Stimulated activated CD8-positive, alpha-beta memory T cell treated with anti-CD3 and anti-CD28 coated beads, Interleukin-7, amount 100 ng/mL, for 24 hours (primary cell): ENCODE data around the gene LIPN.

Experiments used
- DNase-seq: peaks from one replicate; pipeline ENCODE4 v3.0.0-alpha.2; 2020; ENCODE audit warnings: low read depth

Gene LIPN

DNA sequence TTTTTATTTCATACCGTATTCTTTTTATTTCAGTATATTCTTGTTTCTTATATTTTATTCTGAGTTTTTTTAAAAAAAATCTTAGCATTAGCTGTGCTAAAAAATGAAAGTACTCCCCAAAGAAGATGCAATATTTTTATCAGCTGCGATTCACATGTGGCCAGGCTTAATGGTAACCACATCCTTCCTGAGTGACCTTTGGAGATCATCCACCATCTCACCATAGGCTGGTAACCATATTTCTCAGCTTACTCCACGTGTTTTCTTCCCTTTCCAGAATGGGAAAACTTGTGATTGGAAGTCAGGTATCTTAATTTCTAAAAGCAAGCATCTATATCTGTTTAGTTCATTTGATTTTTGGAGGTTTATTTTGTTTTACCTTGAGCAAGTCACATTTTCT is 23.9 kb downstream of the LIPN start:
- no peak for DNase-seq

DNA sequence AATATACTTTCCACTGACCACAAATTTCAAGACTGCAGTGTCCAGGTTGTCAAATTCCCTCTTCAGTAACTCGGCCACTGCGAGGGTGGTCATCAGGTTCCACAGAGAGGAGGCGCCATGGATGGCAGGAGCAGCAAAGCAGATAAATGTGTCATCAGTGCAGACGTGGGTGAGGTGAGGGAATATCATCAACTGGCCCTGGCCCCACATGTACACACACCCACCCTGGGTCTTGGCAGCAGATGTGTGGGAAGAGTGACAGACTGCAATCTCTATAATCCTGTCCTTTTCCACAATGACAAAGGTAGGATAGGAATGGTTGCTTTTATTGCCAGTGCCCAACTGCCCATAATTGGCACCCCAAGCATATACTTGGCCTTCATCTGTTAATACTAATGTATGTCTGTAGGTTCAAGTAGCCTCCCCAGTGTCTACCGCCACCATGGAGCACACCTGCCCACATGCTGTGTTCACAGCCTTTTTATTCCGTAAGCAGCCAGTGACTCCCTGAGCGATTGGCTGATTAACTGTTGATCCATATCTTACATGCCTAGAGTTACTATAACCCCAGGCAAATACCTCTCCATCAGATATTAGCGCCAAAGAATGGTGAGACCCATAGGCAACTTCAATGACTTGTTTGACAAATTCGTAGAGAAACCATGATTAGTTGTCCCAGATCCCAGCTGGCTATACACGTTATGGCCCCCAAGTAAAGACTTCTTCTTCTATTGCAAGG is 26.4 kb downstream of the LIPN start:
- DNase-seq: no peak

DNA sequence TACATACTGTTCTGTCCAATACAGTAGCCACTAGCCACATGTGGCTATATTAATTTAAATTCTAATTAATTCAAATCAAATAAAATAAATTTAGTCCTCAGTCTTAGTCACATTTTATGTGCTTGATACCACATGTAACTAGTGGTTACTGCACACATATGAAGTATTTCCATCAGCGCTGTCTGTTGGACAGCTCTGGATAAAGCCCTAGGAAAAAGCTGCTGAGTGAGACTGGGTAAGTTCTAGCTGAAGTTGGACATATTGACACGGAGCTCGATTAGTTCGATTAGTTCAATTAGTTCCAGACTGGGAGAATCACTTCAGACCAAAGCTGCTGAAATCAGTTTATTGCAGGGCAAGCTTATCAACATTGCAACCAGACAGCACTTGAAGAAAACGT is 27.6 kb downstream of the LIPN start:
- no peak for DNase-seq

DNA sequence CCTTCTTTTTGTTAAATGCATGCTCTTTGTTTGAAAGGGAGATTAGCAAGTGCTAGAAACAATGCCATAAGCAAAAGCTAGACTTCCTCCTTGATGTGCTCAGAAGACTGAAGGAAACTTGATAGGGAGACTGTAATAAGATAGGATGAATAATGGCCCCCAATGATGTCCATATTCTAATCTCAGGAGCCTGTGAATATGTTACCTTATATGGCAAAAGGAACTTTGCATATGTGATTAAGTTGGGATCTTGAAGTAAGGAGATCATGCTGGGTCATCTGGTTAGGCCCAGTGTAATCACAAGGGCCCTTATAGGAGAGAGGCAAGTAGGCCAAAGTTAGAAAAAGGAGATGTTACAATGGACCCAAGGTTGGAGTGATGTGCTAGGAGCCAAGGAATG is 29.1 kb downstream of the LIPN start:
- DNase-seq: no peak

DNA sequence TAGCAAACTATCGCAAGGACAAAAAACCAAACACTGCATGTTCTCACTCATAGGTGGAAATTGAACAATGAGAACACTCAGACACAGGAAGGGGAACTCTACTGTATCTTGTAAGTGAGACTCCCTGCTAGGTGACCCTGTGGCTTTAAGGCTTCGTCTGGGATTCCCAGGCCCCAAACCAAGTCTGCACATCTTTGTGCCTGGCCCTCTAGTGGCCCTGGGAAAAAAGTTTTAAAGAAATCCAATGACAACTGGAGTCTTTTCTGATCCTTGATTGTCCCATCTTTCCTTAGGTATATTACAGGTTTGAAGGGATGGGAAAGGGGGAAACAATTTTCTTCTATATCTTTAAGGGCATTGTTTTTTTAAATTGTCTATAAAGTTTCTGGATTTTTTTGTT is 32.1 kb downstream of the LIPN start:
- DNase-seq: no peak

DNA sequence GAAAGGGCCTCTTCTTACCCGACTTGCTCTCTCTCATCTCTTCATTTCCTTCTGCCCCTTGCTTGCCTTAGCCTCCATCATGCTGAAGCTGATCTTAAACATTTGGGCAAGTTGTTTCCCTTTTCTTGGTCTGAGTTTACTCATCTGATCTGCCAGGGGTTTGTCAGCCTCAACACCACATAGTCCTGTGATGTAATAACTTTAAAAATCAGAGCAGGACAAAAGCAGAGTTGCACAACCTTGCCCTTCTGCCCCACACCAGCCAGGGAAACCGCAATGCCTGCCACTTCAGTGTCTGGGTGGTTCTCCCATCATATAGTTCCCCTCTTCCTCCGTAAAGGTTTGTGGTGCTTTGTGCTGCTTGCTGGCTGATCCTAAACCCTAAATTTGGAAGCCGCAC is 32.8 kb downstream of the LIPN start:
- no peak for DNase-seq

DNA sequence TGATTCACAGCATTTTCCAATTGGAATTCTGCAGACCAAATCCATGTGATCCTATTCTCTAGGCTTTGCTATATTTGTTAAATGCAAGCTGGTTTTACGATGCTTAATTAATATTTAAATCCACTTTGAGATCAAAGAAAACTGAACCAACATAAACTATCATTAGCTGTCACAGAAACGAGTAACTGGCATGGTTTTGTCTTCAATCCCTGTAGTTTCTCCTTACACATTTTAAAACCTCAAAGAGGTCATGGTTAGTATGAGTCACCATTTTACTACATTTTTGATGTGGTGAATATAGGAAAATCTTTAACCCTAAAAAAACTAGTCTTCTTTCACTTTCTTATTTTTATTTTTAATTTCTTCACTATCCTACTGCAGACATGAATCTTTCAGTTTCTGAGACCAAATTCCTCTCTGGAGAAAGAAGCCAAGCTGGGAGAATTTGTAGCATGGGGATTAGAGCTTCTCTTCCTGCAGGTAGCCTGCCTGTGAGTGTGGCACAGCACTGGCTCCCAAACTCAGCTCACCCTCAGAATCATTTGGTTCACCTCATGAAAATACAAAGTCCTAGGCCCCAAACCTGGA is 34.0 kb downstream of the LIPN start:
- DNase-seq: no peak

DNA sequence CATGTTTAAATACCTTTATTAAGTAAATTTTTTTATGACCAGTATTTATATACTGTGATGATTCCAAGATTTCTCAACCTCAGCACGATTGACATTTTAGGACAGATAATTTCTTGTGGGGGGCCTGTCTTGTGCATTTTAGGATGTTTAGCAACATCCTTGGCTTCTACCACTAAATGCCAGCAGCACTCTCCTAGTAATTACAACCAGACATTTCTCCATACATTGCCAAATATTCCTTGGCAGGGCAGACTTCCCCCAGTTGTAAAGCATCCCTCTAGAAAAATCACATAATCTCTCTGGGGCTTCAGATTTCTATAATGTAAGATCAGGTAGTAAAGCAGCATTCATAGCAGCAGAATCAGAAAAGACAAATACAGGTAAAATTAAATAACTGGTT is 34.9 kb downstream of the LIPN start:
- no peak for DNase-seq

DNA sequence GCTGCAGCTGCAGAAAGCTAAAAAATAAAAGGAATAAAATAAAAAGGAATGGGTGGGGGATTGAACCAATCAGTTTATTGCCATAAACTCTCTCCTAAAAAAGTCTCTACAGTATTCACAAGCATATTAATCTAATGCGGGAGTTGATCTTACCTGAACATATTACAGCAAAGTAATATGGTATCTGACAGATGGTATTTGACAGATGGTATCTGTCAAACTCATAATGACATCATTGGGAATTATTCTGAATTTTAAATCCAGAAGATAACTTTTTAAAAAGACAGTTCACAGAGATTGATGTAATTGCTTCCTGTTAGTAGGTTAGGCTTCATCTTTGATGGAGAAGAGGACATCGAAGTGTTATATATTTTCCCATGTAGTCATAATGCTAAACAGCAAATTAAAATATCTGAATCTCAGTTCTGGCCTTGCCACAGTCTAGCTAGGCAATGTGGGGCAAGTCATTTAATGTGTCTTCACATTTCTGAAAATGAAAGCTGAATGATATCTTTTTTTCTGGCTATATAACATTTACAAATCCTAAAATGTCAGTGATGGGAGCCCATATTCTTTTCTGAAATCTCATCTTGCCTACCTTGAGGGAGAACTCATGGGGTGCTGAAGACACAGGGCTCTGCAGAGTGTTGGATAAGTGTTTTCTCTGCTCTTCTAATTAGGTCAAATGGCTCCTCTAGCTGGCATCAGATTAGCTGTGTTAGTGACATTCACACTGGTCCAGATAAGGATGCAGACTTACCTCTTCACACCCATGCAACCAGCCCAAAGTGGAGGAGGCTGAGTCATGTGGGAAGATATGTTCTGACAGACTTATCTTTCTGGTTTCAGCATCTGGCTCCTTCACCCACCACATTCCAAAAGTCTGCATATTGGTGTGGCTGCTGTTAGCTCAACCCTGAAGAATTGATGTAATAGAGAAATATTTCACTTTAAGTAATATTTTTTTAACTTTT is 40.6 kb downstream of the LIPN start:
- no peak for DNase-seq

DNA sequence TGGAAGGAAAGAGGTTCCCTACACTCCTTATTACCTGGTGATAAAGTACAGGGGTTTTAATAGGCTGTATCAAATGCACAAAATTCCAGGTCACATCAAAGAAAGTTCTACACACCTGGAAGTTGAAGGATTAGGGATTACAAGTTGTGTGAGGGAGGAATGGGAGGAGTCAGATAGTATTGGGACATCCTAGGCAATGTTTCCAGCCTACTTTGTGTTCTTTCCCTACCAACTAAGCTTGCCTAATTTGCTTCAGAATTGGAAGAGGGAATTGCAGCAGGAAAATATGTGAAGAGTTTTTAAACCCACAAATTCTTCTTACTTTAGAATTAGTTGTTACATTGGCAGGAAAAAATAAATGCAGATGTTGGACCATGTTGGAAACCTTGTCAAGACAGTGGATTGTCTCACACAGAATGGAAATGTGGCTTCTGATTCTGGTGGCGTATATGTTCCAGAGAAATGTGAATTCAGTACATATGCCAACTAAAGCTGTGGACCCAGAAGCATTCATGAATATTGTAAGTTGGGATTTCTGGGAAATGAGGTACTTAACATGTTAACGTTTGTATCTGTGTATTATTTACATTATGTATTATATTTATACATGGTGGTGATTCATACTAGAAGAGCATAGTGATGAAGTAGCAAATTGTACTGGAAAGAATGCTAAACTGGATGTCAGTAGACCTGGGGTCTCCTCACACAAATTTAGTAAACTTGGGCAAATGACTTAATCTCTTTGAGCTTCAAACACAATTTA is 42.9 kb downstream of the LIPN start, which contains the start of gene LIPM:
Gene LIPM, plus strand, starts transcription at position 208 of the 763 bp plus-strand sequence. Its CDS starts 167 bp downstream, at position 375.
- no peak for DNase-seq

DNA sequence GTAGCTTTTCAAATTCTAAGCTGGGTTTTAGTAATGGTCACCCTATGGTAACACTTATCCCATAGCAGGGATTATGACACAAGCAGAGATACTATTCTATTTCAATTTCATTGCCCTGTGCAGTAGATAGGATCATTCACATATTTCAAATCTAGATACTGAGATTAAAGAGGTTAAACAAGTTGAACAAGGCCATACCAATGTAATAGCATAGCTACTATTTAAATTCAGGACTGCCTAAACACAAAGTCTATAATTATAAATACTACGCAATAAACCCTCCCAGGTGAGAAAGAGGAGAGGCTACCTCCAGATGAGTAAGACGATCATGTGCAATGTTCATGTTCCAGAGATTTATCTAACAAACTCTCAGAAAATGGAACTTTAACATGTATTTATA is 43.8 kb downstream of the LIPN start:
- DNase-seq: no peak

DNA sequence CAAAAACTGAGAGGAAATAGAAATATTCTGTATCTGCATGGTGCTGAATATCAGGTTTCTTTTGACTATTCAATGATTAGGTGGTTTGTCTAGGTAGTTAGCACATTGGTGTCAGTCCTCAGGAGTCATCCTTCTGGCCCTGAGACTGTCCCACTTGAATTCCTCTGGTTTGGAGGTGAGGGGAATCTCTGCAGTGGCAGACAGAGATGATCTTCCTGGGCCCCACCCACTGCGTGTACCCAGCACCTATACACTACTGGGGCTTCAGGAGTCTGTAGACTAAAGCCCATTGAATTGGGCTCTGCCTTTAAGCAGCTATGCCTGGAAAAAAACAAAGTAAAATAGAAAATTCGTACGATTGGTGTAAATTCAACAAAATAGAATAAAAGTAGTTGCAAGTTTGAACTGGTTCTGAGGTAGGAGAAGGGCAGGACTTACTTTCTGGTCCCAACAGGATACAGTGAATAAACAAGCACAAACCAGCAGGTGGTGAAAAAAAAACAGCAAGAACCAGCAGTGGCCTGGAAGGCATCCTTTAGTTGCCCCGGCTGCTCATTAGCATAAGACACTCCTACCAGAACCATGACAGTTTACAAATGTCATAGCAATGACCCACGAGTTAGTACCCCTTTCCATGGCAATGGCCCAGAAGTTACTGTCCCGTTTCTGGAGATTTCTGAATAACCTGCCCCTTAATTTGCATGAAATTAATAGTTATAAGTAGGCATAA is 44.4 kb downstream of the LIPN start:
- DNase-seq: no peak

DNA sequence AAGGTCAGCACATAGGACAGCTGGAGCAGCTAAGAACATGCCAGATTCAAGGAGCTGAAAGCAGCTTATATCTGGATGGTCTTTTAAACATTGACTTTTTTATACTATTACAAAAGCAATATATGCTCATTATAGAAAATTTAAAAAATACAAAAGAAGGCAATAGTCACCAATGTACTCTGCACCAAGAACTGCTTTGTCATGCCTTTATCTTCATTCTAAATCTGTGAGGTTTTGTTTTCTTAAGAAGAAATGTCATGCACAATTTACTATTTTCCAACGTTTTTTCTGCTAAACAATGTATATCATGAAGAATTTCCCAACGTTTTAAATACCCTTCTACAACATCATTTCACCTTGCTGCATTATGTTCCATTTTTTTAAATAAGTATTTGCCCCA is 45.5 kb downstream of the LIPN start:
- DNase-seq: no peak

DNA sequence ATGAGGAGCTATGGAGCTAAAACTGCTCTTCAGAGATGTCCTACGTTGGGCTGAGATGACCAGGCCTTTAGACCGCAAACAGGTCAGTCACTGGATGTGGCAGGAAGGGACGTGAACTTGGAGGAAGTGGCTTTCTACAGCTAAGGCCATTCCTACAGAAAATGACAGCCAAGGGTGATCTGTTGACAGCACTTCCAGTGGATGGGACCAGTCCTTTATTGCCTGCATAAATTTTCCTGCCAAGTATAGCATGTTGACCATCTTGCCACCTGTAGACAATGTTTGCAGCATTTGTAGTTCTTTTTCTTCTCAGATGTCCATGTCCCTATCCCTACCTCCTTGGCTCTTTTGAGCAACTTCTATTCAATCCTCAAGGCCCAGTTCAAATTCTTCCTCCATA is 46.1 kb downstream of the LIPN start:
- DNase-seq: no peak

DNA sequence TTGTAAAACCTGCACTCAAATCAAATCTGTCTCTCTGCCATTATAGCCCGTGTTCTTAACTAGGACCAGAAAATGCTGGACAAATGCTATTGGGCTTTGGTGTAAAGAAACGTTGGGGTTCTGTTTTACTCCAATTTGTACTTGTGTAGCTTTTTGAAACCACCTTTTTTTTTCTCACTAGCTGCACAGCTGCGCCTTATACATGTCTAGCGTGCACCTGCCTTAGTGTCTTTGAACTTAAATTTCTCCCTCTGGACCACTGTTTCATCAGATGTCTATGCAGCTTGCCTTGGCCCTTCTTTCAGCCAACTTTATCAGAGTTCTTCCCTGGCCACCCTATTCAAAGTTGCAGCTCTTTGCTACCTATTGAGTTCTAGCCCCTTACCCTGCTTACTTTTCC is 49.8 kb downstream of the LIPN start:
- no peak for DNase-seq

DNA sequence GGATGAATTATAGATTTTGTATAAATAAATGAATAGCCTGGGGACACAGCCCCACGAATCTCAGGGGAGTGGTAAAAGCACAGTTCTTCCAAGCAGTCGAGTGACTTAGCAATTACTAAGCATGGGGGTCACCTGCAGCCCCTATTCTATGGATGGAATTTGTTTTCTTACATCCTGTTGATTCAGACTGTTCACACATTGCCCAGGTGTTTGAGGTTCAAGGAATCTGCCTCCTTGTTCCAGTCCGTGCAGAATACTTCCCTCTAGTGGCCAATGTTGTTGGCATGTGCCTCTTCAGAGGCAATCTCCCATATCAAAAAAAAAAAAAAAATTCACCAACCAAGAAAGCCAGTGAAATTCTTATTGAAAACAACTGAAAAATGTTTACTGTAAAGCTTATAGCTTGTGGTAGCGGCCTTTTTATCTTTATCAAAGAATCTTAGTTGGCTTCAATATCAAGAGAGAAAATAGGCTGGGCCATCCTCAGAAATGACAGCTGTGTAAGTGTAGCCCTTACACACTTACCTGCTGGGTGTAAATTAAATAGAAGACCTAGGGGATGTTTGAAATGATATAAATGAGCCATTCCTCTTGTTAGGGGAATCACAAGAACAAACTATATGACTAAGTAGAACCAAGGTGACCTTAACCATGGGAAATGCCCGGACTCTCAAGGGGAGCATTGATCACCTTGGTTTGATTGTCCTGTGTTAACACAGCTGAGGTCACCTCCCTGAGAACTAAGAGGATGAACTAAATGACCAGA is 50.6 kb downstream of the LIPN start:
- DNase-seq: no peak

DNA sequence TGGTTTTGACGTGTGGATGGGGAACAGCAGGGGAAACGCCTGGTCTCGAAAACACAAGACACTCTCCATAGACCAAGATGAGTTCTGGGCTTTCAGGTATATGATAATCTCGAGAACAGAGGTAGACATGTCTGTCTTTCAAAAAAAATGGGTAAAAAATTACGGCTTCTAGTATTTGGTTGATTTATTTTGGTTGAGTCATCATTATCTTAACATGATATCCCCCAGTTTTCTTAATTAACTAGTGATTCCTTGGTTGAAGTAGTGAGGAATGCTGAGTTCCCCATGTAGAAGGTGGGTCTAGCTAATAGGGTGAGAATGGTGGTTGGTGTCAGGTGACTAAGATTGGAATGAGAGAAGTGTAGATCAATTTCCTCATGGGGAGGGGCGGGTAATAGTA is 53.4 kb downstream of the LIPN start:
- DNase-seq: no peak

DNA sequence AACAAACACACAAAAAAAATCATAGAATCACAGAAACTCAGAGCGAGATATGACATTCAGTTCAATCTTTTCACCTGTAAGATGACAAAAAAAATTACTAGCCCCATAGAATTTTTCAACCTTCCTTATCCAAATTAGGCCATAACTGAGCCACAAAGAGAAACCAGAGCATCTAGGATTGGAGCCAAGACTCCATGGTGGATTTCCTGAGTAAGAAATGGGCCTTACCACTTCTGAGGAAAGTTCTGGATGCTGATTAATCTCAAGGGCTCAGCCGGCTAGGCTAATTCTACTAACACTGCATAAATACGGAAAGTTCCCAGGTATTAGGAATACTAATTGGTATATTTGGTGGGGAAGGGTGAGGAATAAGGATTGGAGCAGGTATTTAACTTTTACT is 59.5 kb downstream of the LIPN start:
- no peak for DNase-seq

DNA sequence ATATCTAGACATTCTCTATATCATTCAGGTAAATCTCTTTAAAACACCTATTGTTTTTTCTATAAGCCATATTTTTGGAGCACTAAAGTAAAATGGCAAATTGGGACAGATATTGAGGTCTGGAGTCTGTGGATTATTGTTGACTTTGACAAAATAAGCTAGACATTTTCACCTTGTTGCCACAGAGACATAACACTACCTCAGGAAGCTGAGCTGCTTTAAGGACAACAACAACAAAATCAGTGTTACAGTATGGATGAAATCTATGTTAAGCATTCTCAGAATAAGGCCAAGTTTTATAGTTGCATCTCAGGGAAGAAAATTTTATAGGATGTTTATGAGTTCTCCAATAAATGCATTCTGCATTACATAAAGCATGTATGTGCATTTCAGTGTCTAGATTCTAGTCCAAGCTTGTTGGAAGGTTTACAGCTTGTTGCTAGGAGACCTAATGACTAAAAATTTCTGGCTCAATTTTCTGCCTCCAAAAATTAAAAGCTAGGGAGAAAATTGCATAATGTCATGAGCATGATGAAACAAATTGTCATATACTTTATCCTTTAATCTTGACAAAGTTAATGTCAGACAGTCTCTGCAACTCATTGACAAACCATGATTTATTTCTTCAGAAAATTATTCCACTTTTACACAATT is 61.1 kb downstream of the LIPN start:
- no peak for DNase-seq

DNA sequence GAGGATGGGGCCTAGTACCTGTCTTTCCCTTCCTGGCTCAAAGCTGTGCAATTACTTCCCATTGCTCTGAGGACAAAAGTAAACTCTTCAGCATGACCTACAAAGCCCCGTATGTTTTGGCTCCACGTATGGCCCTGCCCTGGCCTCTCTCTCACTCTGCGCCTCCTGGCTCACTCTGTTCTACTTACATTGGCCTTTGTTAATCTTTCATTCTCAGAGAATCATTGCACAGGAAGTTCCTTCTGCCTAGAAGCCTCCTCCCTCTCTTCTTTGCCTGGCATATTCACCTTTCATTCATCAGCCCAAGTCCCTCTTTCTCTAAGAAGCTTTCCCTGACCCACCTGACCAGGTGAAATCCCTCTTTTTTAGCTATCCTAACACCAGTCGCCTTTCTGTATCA is 66.6 kb downstream of the LIPN start:
- no peak for DNase-seq
